Kidney (tissue), 14 donors: ENCODE data around the gene HAGH. TPM values are rescaled to one million over a fixed set of nuclear protein-coding genes. Genes with fewer than 3 reads are reported as not detected.

Experiments used
- DNase-seq, 5 donors: peaks; one replicate each; pipeline ENCODE4 v3.0.0-alpha.2; 2013 to 2020
- FAIRE-seq: peaks from 2 replicates; lab custom pipeline; 2012; peaks lifted over from hg19 to GRCh38; lab: Jason Lieb, UNC
- H3K27ac ChIP-seq, 2 donors: one replicate each; pipeline ENCODE4 v1.7.0; 2013; ENCODE audit warnings: low read depth in 2 of 2, low read length in 2 of 2, inconsistent platforms in 1 of 2
- H3K27me3 ChIP-seq: one replicate; pipeline ENCODE4 v1.7.1; 2013; ENCODE audit warnings: low read length, inconsistent platforms; ENCODE audit not compliant: control insufficient read depth, insufficient read depth
- H3K36me3 ChIP-seq, 3 donors: one replicate each; pipeline versions ENCODE4 v1.7.0 to v1.7.1; 2013; ENCODE audit warnings: low read length in 3 of 3, control low read depth in 1 of 3, inconsistent platforms in 1 of 3; ENCODE audit not compliant: insufficient read depth in 3 of 3, control insufficient read depth in 2 of 3
- H3K4me1 ChIP-seq, 3 donors: one replicate each; pipeline versions ENCODE4 v1.7.0 to v1.7.1; 2013; ENCODE audit warnings: low read length in 3 of 3, inconsistent platforms in 1 of 3, low read depth in 1 of 3; ENCODE audit not compliant: control insufficient read depth in 2 of 3, insufficient read depth in 2 of 3
- H3K4me3 ChIP-seq, 3 donors: one replicate each; pipeline versions ENCODE4 v1.7.0 to v1.8.1; 2013; ENCODE audit warnings: low read length in 3 of 3, control low read depth in 1 of 3, inconsistent platforms in 1 of 3
- H3K9ac ChIP-seq, 3 donors: one replicate each; pipeline versions ENCODE4 v1.7.0 to v1.7.1; 2013; ENCODE audit warnings: low read length in 3 of 3, control low read depth in 1 of 3, inconsistent platforms in 1 of 3
- H3K9me3 ChIP-seq, 3 donors: one replicate each; pipeline versions ENCODE4 v1.7.0 to v1.7.1; 2013; ENCODE audit warnings: low read length in 3 of 3, control low read depth in 1 of 3, inconsistent platforms in 1 of 3; ENCODE audit not compliant: control insufficient read depth in 2 of 3, insufficient read depth in 1 of 3
- intact Hi-C: fragments of 100-400 bp; cut with DNase I; formaldehyde crosslinking; loops from one replicate; pipeline ENCODE4 v1.11.1; 2022
- polyA plus RNA-seq: library from polyadenylated mRNA; stranded (reverse); fragments of 350-450 nt; fragmentation: Illumina TruSeq; extraction: RNeasy Lipid Tissue Mini Kit (QIAGEN cat#74804); gene quantifications from one replicate; pipeline ENCODE4 v1.2.3, GENCODE V29; 2014; ENCODE audit warnings: low read depth, low replicate concordance; ENCODE audit not compliant: insufficient read depth
- total RNA-seq: library from RNA; stranded (reverse); fragmentation: NEBNext Ultra II Directional; extraction: Animal tissue kit (Norgen Biotek cat#: 25700); gene quantifications from one replicate; pipeline ENCODE4 v1.2.1, GENCODE V29; 2021
- TF ChIP-seq, protein P1 (sequence below): IDR thresholded peaks from 3 replicates; pipeline ENCODE4 v1.5.1; 2012; ENCODE audit warnings: mild to moderate bottlenecking, moderate library complexity, borderline replicate concordance; ENCODE audit not compliant: insufficient read depth; ENCODE audit errors: extremely low read depth
- donor health status: control.
- donor health status: control.
- donor health status: control.
- donor health status: control.
- donor health status: control.
- donor health status: DM: yes; HTN: yes; CAD: no.
- donor health status: Normal renal cell carcinoma (clear cell type).

Gene HAGH
- total and polyA plus RNA-seq, 2 donors from 2014 or later = 48.1 to 258 TPM

DNA sequence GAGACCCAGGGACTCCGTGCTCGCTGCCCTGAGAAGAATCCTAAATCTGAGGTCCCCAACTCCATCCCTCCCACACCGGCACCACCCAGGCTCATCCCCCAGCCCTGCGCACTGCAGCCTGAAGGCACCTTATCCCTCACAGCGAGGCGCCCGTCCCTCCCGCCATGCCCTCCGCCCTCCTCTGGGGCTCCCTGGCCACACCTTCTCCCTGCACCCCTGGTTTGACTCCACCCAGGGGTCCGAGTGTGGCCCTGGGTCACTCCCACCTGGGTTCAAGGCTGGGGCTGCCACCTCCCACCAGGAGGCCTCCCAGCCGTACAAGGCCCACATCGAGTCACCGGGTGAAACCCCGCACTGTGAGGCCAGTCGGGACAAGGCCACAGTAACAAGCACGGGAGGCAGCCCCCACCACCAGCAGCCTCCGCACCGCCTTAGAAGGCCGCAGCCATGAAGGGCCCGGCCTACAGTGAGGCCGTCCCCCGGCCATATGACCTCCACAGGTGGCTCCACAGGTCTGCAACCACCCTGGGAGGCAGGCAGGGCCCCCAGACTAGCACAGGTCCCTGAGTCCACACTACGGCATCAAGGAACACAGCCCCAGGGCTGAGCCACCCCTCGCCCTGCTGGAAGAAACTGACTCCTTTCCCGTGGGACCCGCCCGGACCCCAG, 8.3 kb downstream of the HAGH start:
- H3K27ac ChIP-seq = no peak overlapping the region
- FAIRE-seq (no peak), DNase-seq (peak in 1 of 5 donors; percentile 66)
- peaks cover 0 to 45% (median 14%) of the 10 kb centered on the region in 3 donors for H3K36me3 ChIP-seq
- H3K4me3 ChIP-seq = no peak overlapping the region
- intact Hi-C loops = no loop called here
- H3K4me1 ChIP-seq = peaks cover 0 to 4% (median 0%) of the 10 kb centered on the region in 3 donors
- no peaks in the 10 kb centered on the region for H3K27me3 ChIP-seq
- no peak overlapping the region for H3K9ac ChIP-seq
- TF ChIP-seq, protein P1, sequence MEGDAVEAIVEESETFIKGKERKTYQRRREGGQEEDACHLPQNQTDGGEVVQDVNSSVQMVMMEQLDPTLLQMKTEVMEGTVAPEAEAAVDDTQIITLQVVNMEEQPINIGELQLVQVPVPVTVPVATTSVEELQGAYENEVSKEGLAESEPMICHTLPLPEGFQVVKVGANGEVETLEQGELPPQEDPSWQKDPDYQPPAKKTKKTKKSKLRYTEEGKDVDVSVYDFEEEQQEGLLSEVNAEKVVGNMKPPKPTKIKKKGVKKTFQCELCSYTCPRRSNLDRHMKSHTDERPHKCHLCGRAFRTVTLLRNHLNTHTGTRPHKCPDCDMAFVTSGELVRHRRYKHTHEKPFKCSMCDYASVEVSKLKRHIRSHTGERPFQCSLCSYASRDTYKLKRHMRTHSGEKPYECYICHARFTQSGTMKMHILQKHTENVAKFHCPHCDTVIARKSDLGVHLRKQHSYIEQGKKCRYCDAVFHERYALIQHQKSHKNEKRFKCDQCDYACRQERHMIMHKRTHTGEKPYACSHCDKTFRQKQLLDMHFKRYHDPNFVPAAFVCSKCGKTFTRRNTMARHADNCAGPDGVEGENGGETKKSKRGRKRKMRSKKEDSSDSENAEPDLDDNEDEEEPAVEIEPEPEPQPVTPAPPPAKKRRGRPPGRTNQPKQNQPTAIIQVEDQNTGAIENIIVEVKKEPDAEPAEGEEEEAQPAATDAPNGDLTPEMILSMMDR = no peak
- H3K9me3 ChIP-seq = no peaks in the 10 kb centered on the region

DNA sequence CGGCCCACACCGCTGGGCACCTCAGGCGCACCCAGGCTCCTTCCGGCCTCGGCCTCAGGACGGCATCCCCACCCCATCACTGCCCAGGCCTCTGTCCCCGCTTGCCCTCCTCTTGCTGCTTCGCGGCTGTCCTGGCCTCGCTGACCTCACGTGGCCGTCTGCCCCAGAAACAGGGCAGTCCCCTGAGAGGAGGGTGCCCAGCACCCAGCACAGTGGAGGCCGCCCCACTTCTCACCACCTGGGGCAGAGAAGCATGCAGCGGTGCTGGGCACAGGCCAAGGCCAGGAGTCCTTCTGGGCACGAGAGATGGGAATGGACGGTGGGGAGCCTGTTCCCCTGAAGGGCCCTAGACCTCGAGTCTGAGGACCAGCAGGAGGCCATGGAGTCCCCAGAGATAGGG, 8.9 kb downstream of the HAGH start:
- H3K9ac ChIP-seq = no peak overlapping the region
- H3K27ac ChIP-seq = no peak overlapping the region
- FAIRE-seq (no peak), DNase-seq (no peak)
- H3K4me3 ChIP-seq = no peak overlapping the region
- H3K9me3 ChIP-seq = no peaks in the 10 kb centered on the region
- intact Hi-C loops = no loop called here
- H3K4me1 ChIP-seq = peaks cover 0 to 4% (median 0%) of the 10 kb centered on the region in 3 donors
- peaks cover 0 to 42% (median 14%) of the 10 kb centered on the region in 3 donors for H3K36me3 ChIP-seq
- TF ChIP-seq, protein P1 = no peak
- no peaks in the 10 kb centered on the region for H3K27me3 ChIP-seq

DNA sequence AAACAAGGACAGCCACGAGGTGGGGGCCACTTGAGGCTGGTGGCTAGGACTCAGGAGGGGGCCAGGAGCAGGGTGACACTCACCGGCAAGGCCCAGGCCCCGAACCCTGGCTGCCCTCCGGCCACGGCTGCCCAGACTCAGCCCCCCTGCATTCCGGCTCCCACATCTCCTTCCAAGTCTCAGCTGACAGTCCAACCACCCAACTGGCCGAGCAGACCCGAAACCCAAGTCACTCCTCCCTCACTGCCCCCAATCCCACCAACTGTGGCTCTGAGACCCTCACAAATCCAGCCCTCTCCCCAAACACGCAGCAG, 9.4 kb downstream of the HAGH start:
- intact Hi-C loops = no loop called here
- no peak overlapping the region for H3K27ac ChIP-seq
- H3K4me1 ChIP-seq = peaks cover 0 to 3% (median 0%) of the 10 kb centered on the region in 3 donors
- no peak overlapping the region for H3K4me3 ChIP-seq
- DNase-seq = no peak
- H3K9ac ChIP-seq = no peak overlapping the region
- H3K9me3 ChIP-seq = no peaks in the 10 kb centered on the region
- TF ChIP-seq, protein P1 = no peak
- no peak for FAIRE-seq
- no peaks in the 10 kb centered on the region for H3K27me3 ChIP-seq
- peaks cover 0 to 38% (median 9%) of the 10 kb centered on the region in 3 donors for H3K36me3 ChIP-seq
